WTC11 (cell line): ENCODE measurements around the gene RBM19. TPM values are rescaled to one million over a fixed set of nuclear protein-coding genes. Genes with fewer than 3 reads are reported as not detected.
"Not testable (repeated sequence)": the region's sequence is repeated elsewhere in the genome, so short reads cannot be mapped to it uniquely, and the experiment has no call there.

Experiments
- ATAC-seq: fragments of 200-7000 bp; cut with Tn5 transposase; 2 replicates; pipeline ENCODE4 v1.10.0; 2021; ENCODE audit warnings: mild to moderate bottlenecking, moderate library complexity
- CTCF ChIA-PET: fragments of 300-600 bp; sonication (Branson Sonifier 250); formaldehyde crosslinking; loops from one replicate; lab custom pipeline; 2021; ENCODE audit warnings: antibody characterized with exemption; lab: Charles Lee
- POLR2A ChIA-PET: fragments of 350-600 bp; sonication (Branson Sonifier 250); formaldehyde crosslinking; loops from one replicate; lab custom pipeline; 2021; ENCODE audit warnings: antibody characterized with exemption; lab: Charles Lee
- DNase-seq: peaks from one replicate; pipeline ENCODE4 v3.0.0; 2021; ENCODE audit warnings: low spot score
- H3K27ac Mint-ChIP-seq: 2 replicates; pipeline ENCODE4 v1.8.0; 2021; ENCODE audit warnings: mixed read lengths
- H3K27me3 Mint-ChIP-seq: 2 replicates; pipeline ENCODE4 v1.8.0; 2021; ENCODE audit warnings: low read depth, mild to moderate bottlenecking, moderate library complexity, mixed read lengths
- H3K36me3 Mint-ChIP-seq: 2 replicates; pipeline ENCODE4 v1.8.0; 2021; ENCODE audit warnings: mixed read lengths
- H3K4me1 Mint-ChIP-seq: 2 replicates; pipeline ENCODE4 v1.8.0; 2022; ENCODE audit warnings: mixed read lengths
- H3K4me3 Mint-ChIP-seq: 2 replicates; pipeline ENCODE4 v1.8.0; 2021; ENCODE audit warnings: mild to moderate bottlenecking, moderate library complexity, mixed read lengths
- H3K9me3 Mint-ChIP-seq: 2 replicates; pipeline ENCODE4 v1.8.0; 2021; ENCODE audit warnings: mixed read lengths
- CDX4 ChIP-seq: fragments of 250-450 bp; sonication (Bioruptor Pico); IDR thresholded peaks from 2 replicates; pipeline ENCODE4 v1.9.0; 2021; ENCODE audit warnings: moderate library complexity, mild to moderate bottlenecking, inconsistent platforms, borderline replicate concordance
- CREM ChIP-seq: sonication (generic); formaldehyde crosslinking; IDR thresholded peaks from 2 replicates; pipeline ENCODE4 v1.8.1; 2022; ENCODE audit warnings: mild to moderate bottlenecking, missing genetic modification reagents, moderate library complexity
- ELF4 ChIP-seq: sonication (generic); formaldehyde crosslinking; IDR thresholded peaks from 2 replicates; pipeline ENCODE4 v1.8.1; 2022; ENCODE audit warnings: low read depth, mild to moderate bottlenecking, moderate library complexity, missing genetic modification reagents
- EMX1 ChIP-seq: fragments of 250-450 bp; sonication (Bioruptor Pico); IDR thresholded peaks from 2 replicates; pipeline ENCODE4 v1.8.0; 2021; ENCODE audit warnings: mild to moderate bottlenecking
- FOXP1 ChIP-seq: sonication (generic); formaldehyde crosslinking; IDR thresholded peaks from 2 replicates; pipeline ENCODE4 v1.8.0; 2022; ENCODE audit warnings: missing genetic modification reagents, mild to moderate bottlenecking, moderate library complexity, borderline replicate concordance
- GTF2I ChIP-seq: fragments of 250-450 bp; sonication (Bioruptor Pico); conservative IDR thresholded peaks from 2 replicates; pipeline ENCODE4 v1.4.0; 2021; ENCODE audit warnings: mild to moderate bottlenecking
- HMGA2 ChIP-seq: fragments of 250-450 bp; sonication (Bioruptor Pico); IDR thresholded peaks from 2 replicates; pipeline ENCODE4 v1.4.0; 2021; ENCODE audit warnings: mild to moderate bottlenecking, moderate library complexity
- JAZF1 ChIP-seq: fragments of 250-450 bp; sonication (Bioruptor Pico); IDR thresholded peaks from 2 replicates; pipeline ENCODE4 v1.9.0; 2021; ENCODE audit warnings: moderate library complexity, mild to moderate bottlenecking, inconsistent platforms
- KAT7 ChIP-seq: sonication (generic); formaldehyde crosslinking; IDR thresholded peaks from 2 replicates; pipeline ENCODE4 v1.8.1; 2023; ENCODE audit warnings: missing genetic modification reagents, mild to moderate bottlenecking, borderline replicate concordance
- MAX ChIP-seq: sonication (generic); formaldehyde crosslinking; IDR thresholded peaks from 2 replicates; pipeline ENCODE4 v1.8.0; 2022; ENCODE audit warnings: mild to moderate bottlenecking, missing genetic modification reagents
- NFATC4 ChIP-seq: fragments of 250-450 bp; sonication (Bioruptor Pico); IDR thresholded peaks from 2 replicates; pipeline ENCODE4 v1.9.0; 2021; ENCODE audit warnings: mild to moderate bottlenecking
- OVOL2 ChIP-seq: fragments of 250-450 bp; sonication (Bioruptor Pico); IDR thresholded peaks from 2 replicates; pipeline ENCODE4 v1.9.0; 2021; ENCODE audit warnings: mild to moderate bottlenecking, borderline replicate concordance
- RELA ChIP-seq: sonication (generic); formaldehyde crosslinking; IDR thresholded peaks from 2 replicates; pipeline ENCODE4 v1.8.1; 2022; ENCODE audit warnings: missing genetic modification reagents, mild to moderate bottlenecking, borderline replicate concordance
- ZBTB21 ChIP-seq: sonication (generic); formaldehyde crosslinking; IDR thresholded peaks from 2 replicates; pipeline ENCODE4 v1.8.1; 2023; ENCODE audit warnings: mild to moderate bottlenecking, missing genetic modification reagents, borderline replicate concordance
- ZNF263 ChIP-seq: sonication (generic); formaldehyde crosslinking; IDR thresholded peaks from 2 replicates; pipeline ENCODE4 v1.8.1; 2022; ENCODE audit warnings: low read depth, mild to moderate bottlenecking, moderate library complexity, missing genetic modification reagents
- ZNF416 ChIP-seq: fragments of 250-450 bp; sonication (Bioruptor Pico); IDR thresholded peaks from 2 replicates; pipeline ENCODE4 v1.9.0; 2021; ENCODE audit warnings: mild to moderate bottlenecking, inconsistent platforms
- ZNF423 ChIP-seq: fragments of 250-450 bp; sonication (Bioruptor Pico); IDR thresholded peaks from 2 replicates; pipeline ENCODE4 v2.1.2; 2022; ENCODE audit warnings: mild to moderate bottlenecking, moderate library complexity
- ZSCAN18 ChIP-seq: fragments of 250-450 bp; sonication (Bioruptor Pico); IDR thresholded peaks from 2 replicates; pipeline ENCODE4 v2.1.2; 2022; ENCODE audit warnings: mild to moderate bottlenecking, moderate library complexity
- total RNA-seq: library from RNA; stranded (reverse); gene quantifications from 3 replicates; pipeline ENCODE4 v1.2.3, GENCODE V29; 2021
- TF ChIP-seq, protein P1 (sequence below): sonication (generic); formaldehyde crosslinking; IDR thresholded peaks from 2 replicates; pipeline ENCODE4 v1.8.1; 2023; ENCODE audit warnings: mild to moderate bottlenecking, missing genetic modification reagents, moderate library complexity

Gene RBM19
- total RNA-seq, 1 experiment from 2014 or later = 60.1 TPM

- H3K9me3 Mint-ChIP-seq = no peaks in the 10 kb centered on the region
- no peak overlapping the region for H3K27ac Mint-ChIP-seq
- ChIA-PET POLR2A (no interaction called here), CTCF (interaction anchor here (3.6 kb wide), 1 partner anchor 20 kb away, joined by 8 read pairs; no protein-coding TSS in a partner anchor)
- peaks cover 18% of the 10 kb centered on the region for H3K27me3 Mint-ChIP-seq
- TF ChIP-seq ZSCAN18 (CRISPR knock-in tag) = no peak
- TF ChIP-seq CDX4 (CRISPR knock-in tag) = no peak
- no peak for TF ChIP-seq JAZF1
- no peak for TF ChIP-seq ZNF423
- no peak for TF ChIP-seq NFATC4 (CRISPR knock-in tag)
- TF ChIP-seq, protein P1, sequence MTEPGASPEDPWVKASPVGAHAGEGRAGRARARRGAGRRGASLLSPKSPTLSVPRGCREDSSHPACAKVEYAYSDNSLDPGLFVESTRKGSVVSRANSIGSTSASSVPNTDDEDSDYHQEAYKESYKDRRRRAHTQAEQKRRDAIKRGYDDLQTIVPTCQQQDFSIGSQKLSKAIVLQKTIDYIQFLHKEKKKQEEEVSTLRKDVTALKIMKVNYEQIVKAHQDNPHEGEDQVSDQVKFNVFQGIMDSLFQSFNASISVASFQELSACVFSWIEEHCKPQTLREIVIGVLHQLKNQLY (CRISPR knock-in tag) = no peak
- no peak for TF ChIP-seq OVOL2
- TF ChIP-seq FOXP1 (CRISPR knock-in tag) = no peak
- no peak for TF ChIP-seq ELF4
- H3K4me1 Mint-ChIP-seq = peaks cover 4% of the 10 kb centered on the region; the same call in 1 of the 2 replicates
- H3K36me3 Mint-ChIP-seq = no peaks in the 10 kb centered on the region
- DNase-seq (no peak), ATAC-seq (no peak)
- H3K4me3 Mint-ChIP-seq = no peak overlapping the region
Measured at GRCh38 chr12:114000861-114001260, 34.7 kb upstream of the RBM19 start.

DNA sequence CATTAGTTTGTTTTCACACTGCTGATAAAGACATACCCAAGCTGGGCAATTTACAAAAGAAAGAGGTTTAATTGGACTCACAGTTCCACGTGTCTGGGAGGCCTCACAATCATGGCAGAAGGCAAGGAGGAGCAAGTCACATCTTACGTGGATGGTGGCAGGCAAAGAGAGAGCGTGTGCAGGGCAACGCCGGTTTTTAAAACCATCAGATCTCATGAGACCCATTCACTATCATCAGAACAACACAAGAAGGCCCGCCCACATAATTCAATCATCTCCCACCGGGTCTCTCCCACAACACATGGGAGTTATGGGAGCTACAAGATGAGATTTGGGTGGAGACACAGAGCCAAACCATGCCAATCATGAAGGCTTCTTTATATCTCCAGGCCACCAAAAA, 34.1 kb upstream of the RBM19 start:
- H3K4me1 Mint-ChIP-seq, POLR2A ChIA-PET, H3K27ac Mint-ChIP-seq, H3K9me3 Mint-ChIP-seq, DNase-seq, H3K36me3 Mint-ChIP-seq, ATAC-seq, H3K4me3 Mint-ChIP-seq: not testable (repeated sequence)
- H3K27me3 Mint-ChIP-seq = peaks cover 18% of the 10 kb centered on the region
- CTCF ChIA-PET = interaction anchor here (3.6 kb wide), 1 partner anchor 20 kb away, joined by 8 read pairs; no protein-coding TSS in a partner anchor

- peaks cover 18% of the 10 kb centered on the region for H3K27me3 Mint-ChIP-seq
- TF ChIP-seq KAT7 (CRISPR knock-in tag) (no peak), ZNF416 (no peak), ZNF263 (CRISPR knock-in tag) (no peak), RELA (CRISPR knock-in tag) (no peak), GTF2I (CRISPR knock-in tag) (no peak), ZBTB21 (CRISPR knock-in tag) (no peak), CREM (CRISPR knock-in tag) (no peak), ZNF423 (no peak), EMX1 (no peak), HMGA2 (CRISPR knock-in tag) (no peak)
- H3K36me3 Mint-ChIP-seq = no peaks in the 10 kb centered on the region
- H3K4me3 Mint-ChIP-seq = no peak overlapping the region
- ChIA-PET CTCF (interaction anchor here (0.6 to 3.7 kb wide), 3 partner anchors 17 to 166 kb away, joined by 3 to 79 read pairs (median 13); no protein-coding TSS in a partner anchor), POLR2A (no interaction called here)
- ATAC-seq (no peak), DNase-seq (no peak)
- peaks cover 5% of the 10 kb centered on the region; the same call in 1 of the 2 replicates for H3K4me1 Mint-ChIP-seq
- no peak overlapping the region for H3K27ac Mint-ChIP-seq
- H3K9me3 Mint-ChIP-seq = no peaks in the 10 kb centered on the region
Measured at GRCh38 chr12:113997365-113997764, 31.2 kb upstream of the RBM19 start.

DNA sequence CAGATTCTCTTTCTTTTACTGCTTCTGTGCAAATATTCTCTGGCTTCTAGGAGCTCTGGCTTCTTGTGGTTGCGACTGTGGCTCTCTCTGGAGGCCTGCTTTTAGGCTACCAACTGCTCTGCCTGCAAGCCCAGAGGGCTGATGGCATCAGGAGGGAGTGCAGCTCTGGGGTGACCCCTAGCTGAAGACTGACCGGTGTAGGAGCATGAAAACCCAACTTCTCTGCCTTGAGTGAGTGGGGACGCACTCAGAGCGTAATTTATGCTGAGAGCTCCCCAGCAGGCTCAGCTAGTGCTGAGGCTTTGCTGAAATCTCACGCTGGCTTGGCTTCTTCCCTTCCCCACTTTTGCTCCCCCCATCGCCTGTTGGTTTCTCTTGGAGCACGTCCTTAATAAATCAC, 29.9 kb upstream of the RBM19 start:
- ATAC-seq = peak; percentile 100
- no peak overlapping the region for H3K27ac Mint-ChIP-seq
- CTCF ChIA-PET = interaction anchor here (0.6 to 3.7 kb wide), 24 partner anchors 10 to 641 kb away, joined by 3 to 79 read pairs (median 4); partner anchors contain the start of gene RBM19

More for the DNA sequence above, 29.9 kb upstream of the RBM19 start:
- Mint-ChIP-seq H3K9me3 (no peaks in the 10 kb centered on the region), H3K27me3 (peaks cover 18% of the 10 kb centered on the region), H3K36me3 (no peaks in the 10 kb centered on the region), H3K4me1 (peaks cover 5% of the 10 kb centered on the region; the same call in 1 of the 2 replicates), H3K4me3 (no peak overlapping the region)
- TF ChIP-seq MAX (CRISPR knock-in tag) (0 out of 2 replicates have a peak, but pooled peaks have one; percentile 24), RELA (CRISPR knock-in tag) (no peak)
- POLR2A ChIA-PET = no interaction called here
- DNase-seq = peak; percentile 62
